Nucleus accumbens (tissue), 56 donors: ENCODE data around the gene SOX14.
A peak's percentile ranks its signal among the peaks of the same experiment; 100 is the strongest.

Source experiments
- DNase-seq, 56 donors: peaks; one replicate each; lab custom pipeline; 2025; lab: John Stamatoyannopoulos, UW

SOX14 gene

DNA sequence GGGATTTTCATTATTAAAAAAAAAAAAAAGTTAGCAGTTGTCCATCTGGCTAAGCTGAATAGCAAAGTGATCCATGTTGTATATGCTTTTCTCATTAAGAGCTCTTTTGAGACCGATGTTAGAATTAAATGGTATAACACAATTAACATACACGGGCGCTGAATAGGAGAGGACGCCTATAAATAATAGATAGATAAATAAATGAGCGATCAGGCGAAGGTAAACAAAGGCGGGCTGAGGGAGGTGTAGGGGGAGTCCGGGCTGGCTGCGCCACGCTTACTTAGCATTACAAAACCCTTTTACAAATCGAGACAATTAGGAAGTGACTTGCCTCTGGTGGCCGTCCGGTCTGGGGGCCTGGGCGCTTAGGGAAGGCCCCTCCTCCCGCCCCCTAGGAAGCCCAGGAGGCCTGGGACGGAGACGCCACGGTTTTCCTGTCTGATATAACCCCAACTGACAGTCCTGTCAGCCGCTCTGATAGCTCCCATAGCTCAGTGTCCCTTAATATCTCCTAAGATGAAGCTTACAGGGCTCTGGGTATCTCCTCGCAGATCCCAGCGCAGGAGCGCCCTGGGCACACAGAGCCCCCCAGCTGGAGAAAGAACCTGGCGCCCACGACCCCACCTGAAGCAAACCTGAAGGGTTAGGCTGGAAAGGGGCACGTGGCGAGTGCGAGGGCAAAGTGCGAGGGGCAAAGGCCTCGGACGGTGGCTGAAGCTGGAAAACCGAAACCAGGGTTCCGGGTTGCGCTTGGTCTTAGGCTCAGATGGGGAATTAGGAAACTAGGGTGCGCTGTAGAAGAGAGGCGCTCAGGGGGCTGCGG, 3.6 kb downstream of the SOX14 start:
- DNase-seq = no peak

DNA sequence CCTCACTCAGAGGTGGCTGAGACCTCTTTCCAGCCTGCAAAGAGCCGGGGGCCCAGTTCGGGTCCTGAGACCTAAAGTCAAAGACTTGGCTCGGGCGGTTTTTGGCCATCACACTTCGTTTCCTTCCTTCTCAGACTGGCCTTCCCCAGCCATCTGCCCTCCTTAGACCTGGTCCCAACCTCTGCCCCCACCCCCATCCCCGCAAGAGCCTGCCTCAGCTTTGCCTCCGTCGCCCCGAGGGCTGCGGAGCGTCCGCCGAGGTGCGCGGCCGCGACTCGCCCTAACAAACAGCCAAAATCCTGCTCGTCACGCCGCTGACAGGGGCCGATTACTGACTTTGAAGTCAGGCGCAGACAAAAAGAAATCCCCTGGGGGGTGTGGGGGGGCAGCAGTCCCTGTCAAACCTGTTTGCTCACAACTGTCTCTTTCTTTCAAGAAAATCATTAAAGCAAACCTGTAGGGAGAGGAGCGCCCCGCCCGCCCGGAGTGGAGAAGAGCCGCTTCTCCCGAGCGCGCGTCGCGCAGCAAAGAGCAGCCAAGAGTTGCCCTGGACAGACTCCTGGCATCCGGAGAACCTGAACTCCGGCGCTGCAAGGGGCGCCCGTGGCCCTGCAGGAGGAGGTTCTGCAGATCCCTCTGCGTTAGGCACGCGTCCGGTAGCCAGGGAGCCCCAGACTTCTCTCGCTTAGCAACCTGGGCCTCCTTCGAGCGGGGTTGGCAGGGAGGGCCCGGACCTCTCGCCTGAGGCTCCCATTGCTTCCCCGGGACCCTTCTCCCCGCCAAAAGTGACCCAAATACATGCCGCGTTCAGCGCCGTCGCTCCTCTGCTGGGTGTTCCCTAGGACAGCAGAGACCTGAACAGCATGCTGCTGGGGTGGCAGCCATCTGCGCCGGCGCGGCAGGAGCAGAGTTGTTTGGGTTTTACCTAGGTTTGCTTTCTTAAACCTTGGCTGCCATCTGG, 4.5 kb downstream of the SOX14 start:
- no peak for DNase-seq

DNA sequence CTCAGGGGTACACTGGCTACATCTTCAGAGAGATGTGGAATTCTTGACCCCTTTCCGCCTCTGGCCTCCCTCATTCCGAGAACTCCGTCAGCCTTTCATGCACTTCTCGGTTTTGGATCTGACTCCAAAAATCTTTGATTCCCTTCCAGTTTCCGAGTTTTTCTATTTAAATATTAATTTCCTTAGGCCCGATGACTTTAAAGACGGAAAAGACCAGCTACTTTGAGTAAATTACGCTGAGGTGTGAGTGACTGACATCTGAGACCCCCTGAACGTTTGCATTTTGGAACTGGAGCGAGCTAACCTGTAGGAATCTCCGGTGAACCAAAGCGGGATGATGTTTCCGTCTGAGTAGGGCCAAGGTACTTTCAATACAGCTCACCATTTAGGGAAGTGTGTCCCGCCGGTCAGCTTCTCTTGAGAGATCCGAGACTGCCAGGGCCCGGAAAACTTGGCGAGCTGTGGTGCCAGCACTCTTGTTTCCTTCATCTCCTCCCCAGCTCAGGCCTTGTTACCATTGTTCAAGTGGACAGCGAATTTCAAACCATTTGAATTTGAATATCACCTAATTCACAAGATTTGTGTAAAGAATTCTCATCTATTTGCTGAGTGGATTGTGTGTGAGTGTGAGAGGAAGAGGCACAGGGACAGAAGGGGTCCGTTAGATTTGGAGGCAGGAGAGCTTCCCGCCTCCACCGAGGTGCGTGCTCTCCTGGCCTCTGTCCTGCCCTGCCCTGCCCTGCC, 5.4 kb downstream of the SOX14 start:
- DNase-seq = no peak

DNA sequence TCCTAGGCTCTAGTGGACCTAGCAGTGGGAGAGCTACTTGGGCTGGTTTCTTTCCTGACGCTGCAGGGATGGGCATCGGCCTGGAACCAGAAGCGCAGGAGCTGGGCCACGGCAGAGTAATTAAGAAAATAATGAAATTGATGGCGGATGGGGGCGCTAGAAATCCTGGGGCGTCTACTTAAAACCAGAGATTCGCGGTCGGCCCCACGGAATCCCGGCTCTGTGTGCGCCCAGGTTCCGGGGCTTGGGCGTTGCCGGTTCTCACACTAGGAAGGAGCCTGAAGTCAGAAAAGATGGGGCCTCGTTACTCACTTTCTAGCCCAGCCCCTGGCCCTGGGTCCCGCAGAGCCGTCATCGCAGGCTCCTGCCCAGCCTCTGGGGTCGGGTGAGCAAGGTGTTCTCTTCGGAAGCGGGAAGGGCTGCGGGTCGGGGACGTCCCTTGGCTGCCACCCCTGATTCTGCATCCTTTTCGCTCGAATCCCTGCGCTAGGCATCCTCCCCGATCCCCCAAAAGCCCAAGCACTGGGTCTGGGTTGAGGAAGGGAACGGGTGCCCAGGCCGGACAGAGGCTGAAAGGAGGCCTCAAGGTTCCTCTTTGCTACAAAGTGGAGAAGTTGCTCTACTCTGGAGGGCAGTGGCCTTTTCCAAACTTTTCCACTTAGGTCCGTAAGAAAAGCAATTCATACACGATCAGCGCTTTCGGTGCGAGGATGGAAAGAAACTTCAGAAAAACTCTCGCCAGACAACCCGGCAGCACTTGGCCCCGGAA, 6.1 kb downstream of the SOX14 start:
- DNase-seq = no peak

DNA sequence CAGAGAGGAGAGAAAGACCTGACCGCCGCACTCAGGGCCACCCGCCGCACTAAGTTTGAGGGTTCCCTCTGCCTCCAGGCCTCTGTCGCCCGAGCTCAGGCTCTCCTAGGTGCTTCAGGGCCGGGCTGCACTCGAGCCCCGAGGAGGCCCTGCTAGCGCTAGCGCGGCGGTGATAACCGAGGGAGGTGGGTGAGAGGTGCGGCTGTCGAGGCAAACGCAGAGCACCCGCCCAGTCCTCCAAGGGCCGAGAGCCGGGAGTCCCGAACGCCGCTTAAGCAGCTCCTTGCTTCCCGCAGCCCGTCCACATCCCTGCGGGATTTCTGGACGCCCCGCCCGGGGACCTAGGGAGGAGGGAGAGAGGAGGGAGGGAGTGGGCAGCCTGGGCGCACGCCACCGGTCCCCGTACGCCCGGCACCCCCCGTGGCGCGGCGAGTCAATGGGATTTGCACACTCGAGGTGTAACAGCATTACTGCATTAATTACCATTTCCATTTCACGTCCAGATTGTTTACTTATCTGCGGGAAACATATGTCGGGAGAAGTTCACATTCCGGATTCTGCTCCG, 6.8 kb downstream of the SOX14 start:
- no peak for DNase-seq

DNA sequence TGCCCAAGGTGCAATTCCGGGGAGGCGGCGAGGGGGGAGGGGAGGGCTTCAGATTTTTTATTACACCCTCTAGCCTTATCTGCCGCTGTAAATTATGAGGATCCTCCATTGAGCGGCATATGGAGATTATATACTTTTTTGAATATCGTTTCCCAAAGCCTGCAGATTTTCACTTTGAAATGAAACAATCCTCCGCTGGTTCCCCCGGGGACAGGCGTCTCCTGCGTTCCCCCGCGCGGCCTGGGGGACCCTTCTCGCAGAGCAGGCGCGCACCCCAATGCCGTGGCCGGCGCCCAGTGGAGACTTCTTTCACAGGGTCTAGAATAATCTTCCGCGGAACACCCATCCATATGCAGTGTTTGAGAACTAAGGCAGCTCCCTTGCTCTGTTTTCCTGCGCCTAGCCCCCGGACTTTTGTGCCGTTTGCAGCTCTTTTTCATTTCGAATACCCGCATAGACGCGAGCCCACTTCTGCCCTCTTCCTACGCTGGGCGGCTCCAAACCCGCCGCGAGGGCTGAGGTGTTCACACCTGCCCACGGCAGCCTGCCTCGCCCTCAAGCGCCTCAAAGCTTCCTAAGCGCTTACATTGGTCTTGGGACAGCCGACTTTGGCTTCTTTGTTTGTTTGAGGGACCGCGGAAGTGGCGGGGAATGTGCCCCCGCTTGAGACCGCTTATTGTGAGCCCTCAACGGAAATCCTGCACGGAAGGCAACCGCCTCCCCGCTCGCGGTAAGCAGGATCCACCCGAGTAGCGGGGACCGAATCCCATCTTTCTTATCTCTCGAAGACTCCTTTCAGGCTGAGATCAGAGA, 7.5 kb downstream of the SOX14 start:
- DNase-seq = no peak

DNA sequence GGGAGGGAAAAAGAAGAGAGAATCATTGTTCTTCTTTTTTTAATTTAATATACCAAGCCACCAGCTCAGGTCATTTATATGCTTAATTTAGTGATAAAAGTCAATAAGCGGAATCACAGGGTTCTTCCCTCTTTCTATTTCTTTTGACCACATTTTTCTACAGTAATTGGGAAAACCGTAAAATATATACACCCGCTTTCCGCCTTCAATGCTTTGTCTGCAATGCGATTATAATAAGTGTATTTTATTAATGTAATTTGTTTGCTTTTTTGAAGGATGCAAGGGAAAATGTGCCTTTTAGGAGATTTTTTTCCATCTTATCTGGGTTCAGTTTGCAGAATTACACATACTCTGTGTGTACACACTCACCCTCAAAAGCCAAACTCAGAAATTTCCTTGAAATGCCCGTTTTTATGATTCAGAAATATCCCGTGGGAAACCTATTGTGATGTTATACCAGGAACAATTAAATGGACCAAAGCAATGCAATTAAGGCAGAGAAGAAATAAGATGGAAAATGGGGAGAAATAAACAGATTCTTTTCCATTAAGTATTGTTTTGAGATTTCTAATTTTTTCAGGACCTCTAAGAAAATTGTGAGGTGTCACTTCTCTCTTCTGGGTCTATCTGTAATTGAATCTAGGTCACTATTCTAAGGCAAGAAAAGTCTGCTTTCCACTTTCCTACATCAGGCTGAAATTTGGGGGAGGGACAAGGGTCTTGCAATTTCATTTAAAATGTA, 8.3 kb downstream of the SOX14 start:
- DNase-seq = no peak

DNA sequence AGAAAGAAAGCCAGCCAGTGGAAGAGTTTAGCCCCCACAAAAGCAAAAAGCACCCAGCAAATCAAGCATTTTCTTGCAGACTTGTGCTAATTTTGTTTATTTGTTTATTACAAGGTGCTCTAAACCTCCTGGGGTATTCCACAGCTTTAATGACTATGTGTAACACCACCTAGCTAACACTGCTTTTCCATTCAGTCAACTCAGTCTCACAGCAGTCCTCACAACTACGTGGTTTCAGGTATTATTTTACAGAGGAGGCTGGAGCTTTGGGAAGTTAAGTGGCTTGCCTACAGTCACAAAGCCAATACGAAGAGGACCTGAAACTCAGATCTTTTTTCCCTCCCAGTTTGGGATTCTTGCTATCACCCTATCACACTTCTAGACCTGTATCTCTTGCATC, 14.8 kb downstream of the SOX14 start:
- no peak for DNase-seq

DNA sequence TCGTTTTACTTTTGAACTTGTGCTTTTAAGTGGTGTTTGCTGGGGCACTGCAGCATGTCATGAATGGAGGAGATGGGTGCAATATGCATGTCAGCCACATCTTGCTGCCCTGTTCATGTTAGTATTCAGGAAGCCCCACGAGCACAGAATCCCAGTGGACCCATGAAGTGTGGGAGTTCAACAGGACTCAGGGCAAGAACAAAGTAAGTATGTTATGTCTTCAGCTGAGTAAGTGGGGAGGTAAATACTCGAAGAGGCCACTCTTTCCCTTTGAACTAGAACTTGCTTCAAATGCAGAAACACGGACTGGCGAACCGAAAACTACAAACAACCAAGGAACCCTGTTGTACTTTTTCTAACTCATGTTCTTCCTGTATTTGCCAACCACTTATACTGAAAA, 23.4 kb downstream of the SOX14 start:
- no peak for DNase-seq

DNA sequence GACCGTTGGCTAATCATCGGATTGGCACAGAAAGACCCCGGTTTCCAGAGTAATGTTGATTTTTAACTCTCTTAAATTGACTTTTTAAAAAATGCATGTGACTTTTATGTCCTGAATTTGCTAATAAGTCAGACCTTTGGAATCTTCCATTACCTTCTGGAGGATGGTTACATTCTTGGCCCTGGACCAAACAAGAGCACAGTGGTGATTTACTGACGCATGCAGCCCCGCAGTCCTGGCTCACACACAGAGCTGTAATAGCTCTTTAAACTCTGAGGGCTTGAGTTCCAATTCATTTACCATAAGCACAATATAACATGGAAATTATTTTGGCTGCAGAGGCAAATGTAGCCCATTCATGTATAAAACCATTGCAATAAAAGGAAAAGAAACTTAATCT, 25.1 kb downstream of the SOX14 start:
- DNase-seq = no peak

DNA sequence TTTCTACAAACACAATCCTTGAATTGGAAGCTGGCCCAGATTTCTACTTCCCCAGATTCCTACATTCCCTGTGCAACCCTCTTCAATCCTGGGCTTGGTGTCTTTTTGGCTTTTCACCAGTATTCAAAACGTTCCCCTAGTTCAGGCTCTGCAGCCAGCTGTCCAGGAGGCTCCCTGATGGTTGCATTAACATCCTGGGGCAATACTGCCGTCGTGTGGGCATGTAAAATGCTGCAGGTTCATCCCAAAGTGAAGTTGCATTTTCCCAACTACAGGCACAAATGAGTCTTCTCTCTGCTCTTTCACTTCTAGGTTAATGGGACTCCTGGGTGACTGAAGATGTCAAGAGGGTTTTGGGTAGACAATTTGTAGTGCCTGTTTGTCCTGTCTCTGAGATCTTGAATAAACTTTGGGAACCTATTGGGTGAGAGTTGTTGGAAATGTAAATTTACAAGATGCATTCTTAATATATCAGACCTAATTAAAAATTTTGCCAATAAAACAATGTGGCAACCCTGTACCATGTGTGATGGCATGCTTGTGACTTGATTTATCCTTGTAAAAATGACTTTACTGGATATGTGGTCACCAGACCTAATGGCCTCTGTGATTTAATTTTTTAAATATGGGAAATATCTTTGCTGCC, 28.6 kb downstream of the SOX14 start:
- DNase-seq = peak in 2 of 56 donors; percentile 4 to 14

DNA sequence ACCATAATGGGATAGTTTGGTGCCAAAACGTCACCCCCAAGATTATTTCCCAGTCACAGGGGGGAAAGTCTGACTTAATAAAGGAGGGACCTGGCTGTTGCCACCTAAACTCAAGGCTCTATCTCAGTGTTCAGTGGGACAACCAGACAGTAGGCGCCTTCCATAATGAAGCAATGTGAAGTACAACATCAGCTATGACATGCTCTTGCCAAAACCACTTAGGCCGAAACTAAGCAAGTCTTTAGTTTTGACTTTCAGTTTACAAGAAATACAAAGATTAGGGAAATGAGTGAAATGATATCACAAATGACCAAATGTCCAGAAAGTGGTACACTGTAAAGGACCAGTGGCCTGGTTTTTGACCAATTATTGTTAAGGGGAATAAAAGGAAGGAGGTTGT, 32.9 kb downstream of the SOX14 start:
- DNase-seq = no peak

DNA sequence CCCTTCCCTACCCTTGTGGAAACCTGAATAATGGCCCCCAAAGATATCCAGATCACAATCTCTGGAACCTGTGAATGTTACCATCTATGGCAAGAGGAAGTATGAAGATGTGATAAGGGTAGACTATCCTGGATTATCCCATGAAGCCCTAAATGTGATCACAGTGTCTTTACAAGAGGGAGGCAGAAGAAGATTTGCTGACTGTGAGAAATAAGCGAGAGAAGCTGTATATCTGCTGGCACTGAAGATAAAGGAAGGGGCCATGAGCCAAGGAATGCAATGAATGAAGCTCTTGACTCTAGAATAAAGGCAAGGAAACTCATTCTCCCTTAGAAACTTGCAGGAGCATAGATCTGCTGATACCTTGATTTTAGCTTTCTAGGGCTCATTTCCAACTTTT, 39.1 kb downstream of the SOX14 start:
- DNase-seq = no peak

DNA sequence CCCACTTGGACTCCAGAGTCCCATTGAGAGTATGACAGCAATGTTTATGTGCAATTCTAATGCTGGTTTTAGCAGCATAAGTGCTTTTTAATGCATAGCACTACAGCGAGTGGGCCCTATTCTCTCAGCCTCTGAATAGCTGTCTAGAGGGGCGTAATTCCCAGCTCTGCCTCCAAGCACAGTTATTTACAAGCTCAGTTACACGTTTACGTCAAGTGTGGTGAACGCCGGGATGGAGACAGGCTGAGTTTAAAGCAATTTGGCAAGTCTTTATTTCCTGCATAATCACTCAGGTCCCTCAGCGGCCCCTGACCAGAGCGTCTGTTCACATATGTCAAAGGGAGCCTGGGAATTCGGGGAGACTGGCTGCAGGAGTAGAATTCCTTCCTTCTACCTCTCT, 43.9 kb downstream of the SOX14 start:
- no peak for DNase-seq

DNA sequence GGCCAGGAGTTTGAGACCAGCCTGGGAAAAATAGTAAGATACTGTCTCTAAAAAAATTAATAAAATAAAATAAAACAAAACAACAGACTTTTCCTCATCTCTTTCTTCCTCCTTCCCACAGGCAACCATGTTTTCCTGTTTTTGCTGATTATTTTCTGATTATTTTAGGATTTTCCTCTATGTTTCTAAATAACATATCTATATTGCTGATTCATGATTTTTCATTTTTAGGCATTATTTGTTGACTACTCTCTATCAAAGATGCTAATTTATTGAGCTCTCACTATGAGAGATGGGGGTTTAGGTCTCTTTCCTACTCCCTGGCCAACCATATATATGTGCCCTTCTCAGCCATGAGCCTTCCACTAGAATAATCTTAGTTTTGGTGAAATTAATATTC, 45.4 kb downstream of the SOX14 start:
- no peak for DNase-seq

DNA sequence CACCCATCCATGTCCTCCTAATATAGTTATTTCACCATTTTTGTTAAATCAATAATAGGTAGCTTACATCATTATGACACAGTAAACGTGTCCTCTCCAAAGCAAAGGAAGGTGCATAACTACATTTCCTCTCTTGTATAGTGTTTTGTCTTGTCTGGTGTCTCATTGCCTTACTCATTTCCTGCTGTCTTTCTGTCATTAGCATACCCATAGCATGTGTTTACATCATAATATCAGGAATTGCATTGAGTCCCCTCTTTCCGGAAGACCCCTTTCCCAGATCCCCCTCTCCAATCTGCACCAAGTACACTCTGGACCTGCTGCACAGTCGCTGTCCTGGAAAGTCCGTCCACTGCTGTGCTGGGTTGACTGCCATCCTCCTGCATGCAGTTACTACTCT, 47.9 kb downstream of the SOX14 start:
- DNase-seq = no peak

DNA sequence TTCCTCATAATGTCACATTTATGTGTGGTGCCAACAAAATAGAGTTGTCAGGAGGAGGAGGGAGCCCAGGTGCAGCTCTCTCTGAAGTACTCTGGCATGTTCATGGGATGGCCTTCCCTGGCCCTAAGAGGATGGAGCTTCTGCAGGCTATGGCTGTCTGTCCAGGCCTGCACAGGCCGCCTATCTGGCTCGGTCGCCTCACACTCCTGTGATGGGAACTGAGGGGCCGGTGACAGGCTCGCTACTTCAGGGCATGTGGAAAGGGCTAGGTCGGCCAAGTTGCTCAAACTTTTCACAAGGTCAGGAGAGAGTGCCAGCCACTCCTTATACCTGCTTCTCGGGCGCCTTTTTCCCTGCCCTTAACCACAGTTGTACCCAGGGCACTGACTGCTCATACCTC, 51.1 kb downstream of the SOX14 start:
- DNase-seq = no peak
